Testis (tissue), 3 donors: Measurements from ENCODE around the gene PRICKLE4. TPM values are rescaled to one million over a fixed set of nuclear protein-coding genes. Genes with fewer than 3 reads are reported as not detected.

Experiments
- DNase-seq: peaks from one replicate; pipeline ENCODE4 v3.0.0-alpha.2; 2019
- H3K27ac ChIP-seq, 2 donors: fragments of 200-600 bp; sonication (generic); one replicate each; pipeline ENCODE4 v1.5.1; 2019
- H3K27me3 ChIP-seq: fragments of 200-600 bp; sonication (generic); one replicate; pipeline ENCODE4 v1.5.1; 2019
- H3K36me3 ChIP-seq: fragments of 200-600 bp; sonication (generic); one replicate; pipeline ENCODE4 v1.5.1; 2017; ENCODE audit warnings: low read depth; ENCODE audit errors: missing control alignments
- H3K4me1 ChIP-seq: fragments of 200-600 bp; sonication (generic); one replicate; pipeline ENCODE4 v1.5.1; 2019
- H3K4me3 ChIP-seq, 2 donors: fragments of 200-600 bp; sonication (generic); one replicate each; pipeline ENCODE4 v1.5.1; 2017 to 2019
- H3K9me3 ChIP-seq: fragments of 200-600 bp; sonication (generic); one replicate; pipeline ENCODE4 v1.5.1; 2017
- POLR2A ChIP-seq: fragments of 450-650 bp; IDR thresholded peaks from one replicate; pipeline ENCODE4 v1.6.1; 2017; ENCODE audit warnings: antibody characterized with exemption, mild to moderate bottlenecking, moderate library complexity
- WGBS, 2 donors: methylation state at CpG; one replicate each; pipeline ENCODE4 v1.1.5; 2018; 5-methylcytosine and 5-hydroxymethylcytosine counted together
- intact Hi-C: fragments of 100-400 bp; cut with DNase I; formaldehyde crosslinking; loops from one replicate; pipeline ENCODE4 v1.15.1; 2023; ENCODE audit warnings: low total_unique reads
- polyA plus RNA-seq: library from polyadenylated mRNA; stranded (reverse); fragments of 350-450 nt; fragmentation: Illumina TruSeq; extraction: RNeasy Lipid Tissue Mini Kit (QIAGEN cat#74804); gene quantifications from one replicate; pipeline ENCODE4 v1.2.3, GENCODE V29; 2014; ENCODE audit warnings: low read depth, low replicate concordance; ENCODE audit not compliant: insufficient read depth
- total RNA-seq, 2 donors: library from RNA; depleted of rRNA; stranded (reverse); fragments of >200 nt; gene quantifications; one replicate each; pipeline ENCODE4 v1.2.3, GENCODE V29; 2016
- TF ChIP-seq, protein P1 (sequence below), 3 experiments: fragments of 450-650 bp in 2 of 3; fragments of 200-600 bp in 1 of 3; sonication (generic) in 1 of 3; IDR thresholded peaks; one replicate each; pipeline ENCODE4 v1.5.1; 2016 to 2019; ENCODE audit warnings: antibody characterized with exemption in 3 of 3, mild to moderate bottlenecking in 2 of 3, moderate library complexity in 1 of 3

PRICKLE4 gene
- total and polyA plus RNA-seq, 3 donors from 2014 or later = 1.9 to 10.6 TPM; not detected in 1

GRCh38 chr6:41823178-41823577, 42.6 kb downstream of the PRICKLE4 start:
- H3K27ac ChIP-seq = no peak overlapping the region
- no peaks in the 10 kb centered on the region for H3K9me3 ChIP-seq
- no peak for TF ChIP-seq POLR2A
- TF ChIP-seq, protein P1, sequence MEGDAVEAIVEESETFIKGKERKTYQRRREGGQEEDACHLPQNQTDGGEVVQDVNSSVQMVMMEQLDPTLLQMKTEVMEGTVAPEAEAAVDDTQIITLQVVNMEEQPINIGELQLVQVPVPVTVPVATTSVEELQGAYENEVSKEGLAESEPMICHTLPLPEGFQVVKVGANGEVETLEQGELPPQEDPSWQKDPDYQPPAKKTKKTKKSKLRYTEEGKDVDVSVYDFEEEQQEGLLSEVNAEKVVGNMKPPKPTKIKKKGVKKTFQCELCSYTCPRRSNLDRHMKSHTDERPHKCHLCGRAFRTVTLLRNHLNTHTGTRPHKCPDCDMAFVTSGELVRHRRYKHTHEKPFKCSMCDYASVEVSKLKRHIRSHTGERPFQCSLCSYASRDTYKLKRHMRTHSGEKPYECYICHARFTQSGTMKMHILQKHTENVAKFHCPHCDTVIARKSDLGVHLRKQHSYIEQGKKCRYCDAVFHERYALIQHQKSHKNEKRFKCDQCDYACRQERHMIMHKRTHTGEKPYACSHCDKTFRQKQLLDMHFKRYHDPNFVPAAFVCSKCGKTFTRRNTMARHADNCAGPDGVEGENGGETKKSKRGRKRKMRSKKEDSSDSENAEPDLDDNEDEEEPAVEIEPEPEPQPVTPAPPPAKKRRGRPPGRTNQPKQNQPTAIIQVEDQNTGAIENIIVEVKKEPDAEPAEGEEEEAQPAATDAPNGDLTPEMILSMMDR (IDR thresholded peaks at IDR 0.05) = no peak
- DNase-seq = no peak
- no peaks in the 10 kb centered on the region for H3K4me1 ChIP-seq
- WGBS, 2 donors = 86 to 94% methylated on average over 1 of the region's 1 CpG
- no peak overlapping the region for H3K4me3 ChIP-seq
- H3K27me3 ChIP-seq = no peaks in the 10 kb centered on the region
- intact Hi-C loops = no loop called here
- H3K36me3 ChIP-seq = no peaks in the 10 kb centered on the region

DNA sequence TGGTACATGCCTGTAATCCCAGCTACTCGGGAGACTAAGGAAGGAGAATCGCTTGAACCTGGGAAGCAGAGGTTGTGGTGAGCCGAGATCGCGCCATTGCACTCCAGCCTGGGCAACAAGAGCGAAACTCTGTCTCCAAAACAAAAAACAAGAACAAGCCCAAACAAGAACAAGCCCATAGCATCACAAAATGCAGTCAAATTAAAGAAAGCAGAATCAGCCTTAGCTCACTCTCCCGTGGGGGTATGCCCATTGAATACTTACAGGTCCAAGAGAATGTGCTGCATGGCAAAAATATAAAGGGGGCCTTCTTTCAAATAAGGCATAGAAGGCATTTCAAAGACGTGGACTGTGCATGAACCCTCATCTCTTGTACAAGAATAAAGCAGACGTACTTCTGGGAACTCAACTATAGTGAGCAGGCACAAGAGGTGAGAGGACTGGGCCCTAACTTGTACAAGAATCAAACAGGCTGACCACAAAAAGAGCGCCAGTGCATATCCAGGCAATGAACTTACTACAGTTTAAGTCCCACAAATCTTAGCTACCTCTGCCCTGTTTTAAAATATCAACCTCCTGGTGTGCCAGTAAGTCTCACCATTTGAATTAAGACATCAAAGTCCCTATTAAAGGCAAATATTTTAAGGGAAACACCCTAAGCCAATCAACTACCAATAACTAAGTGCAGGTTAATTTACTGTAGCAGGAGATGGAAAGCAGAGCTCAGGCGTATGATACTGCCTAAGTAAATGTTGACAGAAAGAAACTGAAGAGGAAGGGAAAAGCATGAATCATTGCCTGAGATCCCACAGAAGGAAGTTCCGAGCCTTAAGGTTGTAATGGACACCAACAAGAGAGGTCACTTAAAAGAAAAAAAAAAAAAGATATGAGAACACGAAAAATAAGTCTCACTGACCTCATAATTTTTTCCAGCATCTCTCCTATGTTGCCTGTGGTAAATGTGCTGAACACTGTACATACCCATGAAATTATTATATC, 44.3 kb downstream of the PRICKLE4 start:
- H3K27ac ChIP-seq = no peak overlapping the region
- H3K9me3 ChIP-seq = no peaks in the 10 kb centered on the region
- intact Hi-C loops = no loop called here
- no peaks in the 10 kb centered on the region for H3K27me3 ChIP-seq
- no peaks in the 10 kb centered on the region for H3K36me3 ChIP-seq
- H3K4me3 ChIP-seq = no peak overlapping the region
- no peak for TF ChIP-seq POLR2A
- DNase-seq = no peak
- no peaks in the 10 kb centered on the region for H3K4me1 ChIP-seq
- WGBS, 2 donors = 84 to 90% methylated on average over 13 of the region's 13 CpGs

DNA sequence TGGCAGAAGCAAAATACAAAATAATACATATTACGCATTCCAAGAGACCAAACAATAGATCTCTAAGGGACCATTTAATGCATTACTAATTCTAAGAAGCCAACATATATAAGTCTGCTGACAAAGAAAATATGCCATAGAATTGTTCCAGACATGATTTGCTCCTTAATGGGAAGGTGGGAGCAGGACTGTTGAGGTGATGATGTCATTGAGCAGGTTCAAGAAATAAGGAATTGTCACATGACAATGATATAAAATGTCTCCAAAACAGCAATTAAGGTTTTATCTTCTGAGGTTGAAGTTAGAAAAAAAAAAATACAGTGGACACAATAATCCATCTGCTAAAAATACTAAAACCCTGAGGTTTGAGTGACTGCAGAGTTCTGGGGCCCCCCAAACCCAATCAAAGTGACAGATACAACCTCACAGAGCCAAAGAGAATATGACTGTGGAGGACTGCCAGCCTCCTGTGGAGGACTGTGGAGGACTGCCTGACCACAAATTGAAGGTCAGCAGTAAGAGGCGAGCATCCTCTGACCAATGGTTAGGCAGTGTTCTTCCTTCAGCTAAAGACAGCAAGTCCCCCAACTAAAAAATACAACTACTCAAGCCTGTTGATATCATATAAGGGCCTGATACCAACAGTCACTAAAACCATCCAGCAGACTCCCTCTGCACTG, 45.9 kb downstream of the PRICKLE4 start:
- intact Hi-C loops = no loop called here
- no peaks in the 10 kb centered on the region for H3K36me3 ChIP-seq
- H3K27ac ChIP-seq = no peak overlapping the region
- WGBS, 2 donors = 95% methylated on average over 2 of the region's 2 CpGs
- no peaks in the 10 kb centered on the region for H3K4me1 ChIP-seq
- TF ChIP-seq, protein P1 (IDR thresholded peaks at IDR 0.05) = no peak
- no peak for TF ChIP-seq POLR2A
- no peaks in the 10 kb centered on the region for H3K9me3 ChIP-seq
- H3K27me3 ChIP-seq = no peaks in the 10 kb centered on the region
- DNase-seq = no peak
- no peak overlapping the region for H3K4me3 ChIP-seq

DNA sequence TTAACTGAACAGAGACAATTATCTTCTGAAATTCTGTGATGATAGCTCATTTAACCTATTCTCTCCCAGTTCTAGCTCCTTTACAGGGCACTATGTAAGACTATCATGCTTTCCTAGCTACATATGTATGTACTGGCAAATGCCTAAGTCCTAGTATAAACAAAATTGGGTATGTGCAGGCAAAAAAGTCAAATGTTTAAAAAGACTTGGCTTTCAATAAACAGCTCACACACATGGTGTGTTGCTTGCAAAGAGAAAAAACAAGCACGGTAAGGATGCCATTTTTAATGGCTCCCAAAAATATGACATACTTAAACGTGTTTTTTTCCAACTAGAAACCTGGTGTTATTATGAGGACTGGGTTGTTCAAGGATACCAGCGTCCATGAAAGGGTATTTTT, 51.7 kb downstream of the PRICKLE4 start:
- no peak overlapping the region for H3K27ac ChIP-seq
- no peaks in the 10 kb centered on the region for H3K9me3 ChIP-seq
- WGBS, 2 donors = 87 to 92% methylated on average over 3 of the region's 3 CpGs
- intact Hi-C loops = no loop called here
- H3K4me1 ChIP-seq = no peaks in the 10 kb centered on the region
- no peak overlapping the region for H3K4me3 ChIP-seq
- DNase-seq = no peak
- no peaks in the 10 kb centered on the region for H3K27me3 ChIP-seq
- H3K36me3 ChIP-seq = no peaks in the 10 kb centered on the region
- TF ChIP-seq, protein P1 (IDR thresholded peaks at IDR 0.05) = no peak
- TF ChIP-seq POLR2A = no peak

DNA sequence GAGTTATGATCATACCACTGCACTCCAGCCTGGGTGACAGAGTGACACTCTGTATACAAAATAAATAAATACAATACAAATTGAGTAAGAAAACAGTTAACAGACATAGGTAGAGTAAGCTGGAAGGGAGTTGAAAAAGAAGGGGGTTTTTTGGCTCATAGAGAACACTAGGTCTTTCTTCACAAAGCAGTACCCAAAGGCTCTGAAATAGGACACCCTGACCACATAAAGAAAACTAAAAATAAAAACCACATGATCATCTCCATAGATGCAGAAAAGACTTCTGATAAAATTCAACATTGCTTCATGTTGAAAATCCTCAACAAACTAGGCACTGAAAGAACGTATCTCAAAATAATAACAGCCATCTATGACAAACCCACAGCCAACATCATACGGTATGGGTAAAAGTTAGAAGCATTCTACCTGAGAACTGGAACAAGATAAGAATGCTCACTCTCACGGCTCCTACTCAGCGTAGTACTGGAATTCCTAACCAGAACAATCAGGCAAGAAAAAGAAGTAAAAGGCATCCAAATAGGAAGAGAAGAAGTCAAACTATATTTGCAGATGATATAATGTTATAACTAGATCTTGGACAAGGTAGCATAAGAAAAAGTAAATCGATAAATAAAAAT, 55.6 kb downstream of the PRICKLE4 start:
- WGBS, 2 donors = 86 to 87% methylated on average over 5 of the region's 5 CpGs
- Histone ChIP-seq H3K27ac (no peak overlapping the region), H3K36me3 (no peaks in the 10 kb centered on the region), H3K9me3 (no peaks in the 10 kb centered on the region), H3K4me3 (no peak overlapping the region), H3K27me3 (no peaks in the 10 kb centered on the region), H3K4me1 (no peaks in the 10 kb centered on the region)
- no peak for DNase-seq
- intact Hi-C loops = no loop called here
- TF ChIP-seq POLR2A = no peak
- TF ChIP-seq, protein P1 (IDR thresholded peaks at IDR 0.05) = no peak
